Activated CD4-positive, alpha-beta T cell treated with anti-CD3 and anti-CD28 coated beads, Interleukin-2, amount 50 U/mL, for 1 hour (primary cell): ENCODE measurements around the gene GALNT18.

Experiments
- DNase-seq: peaks from one replicate; pipeline ENCODE4 v3.0.0-alpha.2; 2020

The GALNT18 gene

GRCh38 chr11:11334607-11335006 is 287.2 kb downstream of the GALNT18 start:
- DNase-seq, result no peak

- DNase-seq, result no peak
These were observed 289.6 kb downstream of the GALNT18 start for GRCh38 chr11:11332141-11332710.

- no peak for DNase-seq
These were observed 292.6 kb downstream of the GALNT18 start for GRCh38 chr11:11329062-11329806.

- DNase-seq, result no peak
These were observed 297.7 kb downstream of the GALNT18 start for GRCh38 chr11:11324090-11324489.

GRCh38 chr11:11322101-11322500 is 299.7 kb downstream of the GALNT18 start:
- no peak for DNase-seq

GRCh38 chr11:11320825-11321224 is 301.0 kb downstream of the GALNT18 start:
- no peak for DNase-seq

GRCh38 chr11:11318961-11319360 is 302.8 kb downstream of the GALNT18 start:
- DNase-seq, result no peak

- no peak for DNase-seq
These were observed 303.3 kb downstream of the GALNT18 start for GRCh38 chr11:11318461-11318860.

GRCh38 chr11:11316651-11317230 is 305.1 kb downstream of the GALNT18 start:
- DNase-seq, result no peak

GRCh38 chr11:11313902-11314692 is 307.7 kb downstream of the GALNT18 start:
- DNase-seq, result no peak

GRCh38 chr11:11313426-11313825 is 308.4 kb downstream of the GALNT18 start:
- DNase-seq, result no peak

GRCh38 chr11:11312738-11313137 is 309.1 kb downstream of the GALNT18 start:
- no peak for DNase-seq

GRCh38 chr11:11311169-11311568 is 310.6 kb downstream of the GALNT18 start:
- no peak for DNase-seq

- DNase-seq, result no peak
These were observed 311.9 kb downstream of the GALNT18 start for GRCh38 chr11:11309906-11310305.

- no peak for DNase-seq
These were observed 313.6 kb downstream of the GALNT18 start for GRCh38 chr11:11308249-11308648.

- DNase-seq, result no peak
These were observed 314.9 kb downstream of the GALNT18 start for GRCh38 chr11:11306855-11307254.

- DNase-seq, result no peak
These were observed 317.3 kb downstream of the GALNT18 start for GRCh38 chr11:11304550-11304949.

GRCh38 chr11:11302565-11302964 is 319.2 kb downstream of the GALNT18 start:
- no peak for DNase-seq

- DNase-seq, result no peak
These were observed 320.6 kb downstream of the GALNT18 start for GRCh38 chr11:11301212-11301611.

GRCh38 chr11:11297578-11297977 is 324.2 kb downstream of the GALNT18 start:
- no peak for DNase-seq

- DNase-seq, result no peak
These were observed 325.4 kb downstream of the GALNT18 start for GRCh38 chr11:11296434-11296833.

- DNase-seq, result no peak
These were observed 327.3 kb downstream of the GALNT18 start for GRCh38 chr11:11294551-11294855.

GRCh38 chr11:11293798-11294550 is 327.8 kb downstream of the GALNT18 start:
- DNase-seq, result no peak
